ENCODE measurements around the gene MET. TPM values are rescaled to one million over a fixed set of nuclear protein-coding genes. Genes with fewer than 3 reads are reported as not detected.

Gene MET
- total RNA-seq, 2 experiments from 2014 or later: 0.26 to 0.40 TPM

DNA sequence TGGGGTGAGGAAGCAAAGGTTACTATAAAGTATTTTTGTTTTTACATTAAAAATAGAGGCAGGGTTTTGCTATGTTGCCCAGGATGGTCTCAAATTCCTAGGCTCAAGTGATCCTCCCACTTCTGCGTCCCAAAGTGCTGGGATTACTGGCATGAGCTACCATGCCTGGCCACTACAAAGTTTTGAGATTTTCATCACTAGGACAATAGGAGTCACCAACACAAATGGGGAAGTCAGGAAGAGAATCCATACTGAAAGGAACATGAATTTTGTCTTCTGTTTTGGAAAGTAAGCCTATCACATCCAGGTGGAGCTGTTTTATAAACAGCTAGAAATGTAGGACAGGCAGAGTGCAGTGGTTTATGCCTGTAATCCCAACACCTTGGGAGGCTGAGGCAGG lies 170.4 kb downstream of the MET start:
- H3K36me3 Mint-ChIP-seq: no peaks in the 10 kb centered on the region
- DNase-seq (no peak), ATAC-seq (no peak)
- peaks cover 8% of the 10 kb centered on the region for H3K4me1 Mint-ChIP-seq
- CTCF ChIA-PET: no interaction called here
- H3K9me3 Mint-ChIP-seq (ENCODE audit: low read depth): no peaks in the 10 kb centered on the region
- H3K4me3 Mint-ChIP-seq: no peak overlapping the region
- H3K27ac Mint-ChIP-seq: no peak overlapping the region
- H3K27me3 Mint-ChIP-seq: peaks cover 32% of the 10 kb centered on the region

DNA sequence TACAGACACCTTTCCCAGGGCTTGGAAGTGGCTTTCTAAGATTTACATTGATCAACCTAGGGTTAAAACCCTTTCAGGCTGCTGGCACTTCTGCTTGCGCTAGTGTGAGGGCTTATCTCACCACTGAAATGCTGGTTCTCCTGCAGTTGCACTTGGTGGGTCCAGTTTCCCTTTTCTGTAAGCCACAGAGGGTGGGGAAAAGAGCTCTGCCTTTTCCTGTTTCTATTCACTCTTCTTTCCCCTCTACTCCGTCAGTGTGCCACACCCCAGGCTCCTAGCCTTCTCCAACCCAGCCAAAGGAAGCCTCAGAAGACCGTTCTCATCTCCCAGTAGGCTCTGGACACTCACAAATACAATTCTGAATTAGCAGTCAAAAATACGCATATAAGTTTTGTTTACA lies 171.4 kb downstream of the MET start:
- CTCF ChIA-PET: no interaction called here
- ATAC-seq (no peak), DNase-seq (no peak)

More for the DNA sequence above, 171.4 kb downstream of the MET start:
- peaks cover 32% of the 10 kb centered on the region for H3K27me3 Mint-ChIP-seq
- H3K4me1 Mint-ChIP-seq: peaks cover 8% of the 10 kb centered on the region
- no peaks in the 10 kb centered on the region for H3K9me3 Mint-ChIP-seq (ENCODE audit: low read depth)
- no peaks in the 10 kb centered on the region for H3K36me3 Mint-ChIP-seq
- no peak overlapping the region for H3K4me3 Mint-ChIP-seq
- no peak overlapping the region for H3K27ac Mint-ChIP-seq

Other genes with a start within 250 kb of the MET start
- under 1 TPM in 1 of 2 experiments, not detected in 1; 0.26 TPM for gene CAV2, start 172.5 kb upstream of the MET start, total RNA-seq
- gene CAV1, start 147.2 kb upstream of the MET start, total RNA-seq: under 1 TPM in 1 of 2 experiments, not detected in 1; 0.87 TPM
- 100 to 1,000 TPM in 1 of 2 experiments, 10 to 100 TPM in 1; 90.9 to 135 TPM for gene CAPZA2, start 190.4 kb downstream of the MET start, total RNA-seq